Measurements from ENCODE around the gene IMMP2L.

The IMMP2L gene

DNA sequence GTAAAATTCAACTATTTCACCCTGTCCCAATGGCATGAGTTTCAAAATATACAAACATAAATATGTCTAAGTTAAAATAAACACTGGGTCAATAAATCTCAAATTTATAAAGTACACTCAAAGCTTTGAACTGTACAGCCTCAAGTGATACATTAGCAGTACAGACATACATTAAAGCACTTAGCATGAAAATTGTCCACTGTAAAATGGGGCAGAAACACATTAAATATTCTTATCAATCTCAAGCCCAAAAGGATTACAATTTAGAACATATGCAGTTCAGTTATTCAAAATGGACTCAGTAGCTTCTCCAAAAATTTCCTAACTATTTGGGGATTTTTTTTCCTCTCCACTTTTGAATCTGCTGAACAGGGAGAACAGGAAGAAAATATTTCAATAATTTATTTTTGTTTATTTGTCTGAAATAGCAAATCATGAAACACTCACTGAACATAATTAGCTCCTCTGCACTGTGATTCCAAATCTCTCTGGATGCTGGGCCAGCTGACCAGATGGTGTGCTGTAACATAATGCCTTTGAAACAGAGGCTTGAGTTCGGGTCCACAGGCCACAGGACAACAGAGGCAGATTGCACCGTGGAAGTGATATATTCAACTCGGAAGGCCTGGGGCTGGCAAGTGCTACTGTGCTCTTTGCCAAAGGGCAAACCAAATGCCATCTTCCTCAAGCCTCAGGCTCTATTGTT is 720.3 kb downstream of the IMMP2L start:
- DNase-seq: peak; percentile 86

DNA sequence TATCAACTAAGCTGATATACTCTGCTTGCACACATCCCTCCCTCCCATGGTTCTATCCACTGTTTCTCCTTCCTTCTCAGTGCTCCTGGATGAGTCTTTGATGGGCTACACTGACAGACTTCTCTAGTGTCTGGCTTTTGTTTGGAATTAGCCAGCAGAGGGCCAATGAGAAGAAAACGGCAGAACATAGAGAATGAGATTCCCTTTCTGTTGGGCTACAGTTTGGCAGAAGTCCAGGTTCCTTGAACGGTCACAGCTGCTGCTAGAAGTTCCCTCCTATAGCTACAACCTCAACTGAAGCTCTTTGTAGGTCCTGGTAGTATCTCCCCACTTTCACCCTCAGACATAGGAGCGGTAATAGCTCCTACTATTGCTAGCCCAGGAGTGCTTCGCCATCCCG is 722.4 kb downstream of the IMMP2L start:
- peak; percentile 95 for DNase-seq

- no peak for DNase-seq
Observed at GRCh38 chr7:110835849-110836248, 726.4 kb downstream of the IMMP2L start.

DNA sequence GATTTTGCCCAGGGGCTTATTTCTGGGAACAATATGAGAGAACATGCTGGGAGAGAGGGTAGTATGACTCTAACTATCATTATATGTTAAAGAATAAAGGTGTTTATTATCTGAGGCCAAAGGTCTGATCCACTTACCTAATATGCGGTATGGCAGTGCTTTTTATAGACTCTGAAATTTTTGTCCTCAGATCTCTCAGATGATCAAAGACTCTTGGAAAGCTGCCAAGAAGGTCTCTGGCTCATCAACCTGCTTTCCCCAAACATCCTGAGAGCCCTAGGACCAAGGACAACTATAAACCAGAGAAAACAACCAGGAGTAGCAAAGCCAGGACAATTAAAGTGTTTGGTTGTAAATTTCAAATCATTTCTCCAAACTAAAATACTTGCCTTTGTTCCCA is 727.1 kb downstream of the IMMP2L start:
- peak; percentile 71 for DNase-seq

DNA sequence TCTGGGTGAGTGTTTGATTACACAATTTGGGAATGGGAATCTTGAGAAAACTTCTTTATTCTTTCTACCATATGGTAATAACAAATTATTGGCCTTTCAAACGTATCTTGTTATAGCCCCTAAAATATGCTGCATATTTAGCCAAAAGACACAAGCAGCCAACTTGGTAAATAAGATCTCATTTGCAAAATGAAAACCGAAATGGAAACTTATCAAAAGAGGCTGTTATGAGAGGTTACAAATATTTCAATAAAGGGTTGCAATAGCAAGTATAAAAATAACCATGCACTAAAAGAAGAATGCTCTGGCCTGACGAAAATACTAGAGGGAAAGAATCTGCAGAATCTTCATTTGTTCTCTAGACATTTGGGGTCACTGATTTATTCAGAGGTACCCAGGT is 730.9 kb downstream of the IMMP2L start:
- DNase-seq: no peak

DNA sequence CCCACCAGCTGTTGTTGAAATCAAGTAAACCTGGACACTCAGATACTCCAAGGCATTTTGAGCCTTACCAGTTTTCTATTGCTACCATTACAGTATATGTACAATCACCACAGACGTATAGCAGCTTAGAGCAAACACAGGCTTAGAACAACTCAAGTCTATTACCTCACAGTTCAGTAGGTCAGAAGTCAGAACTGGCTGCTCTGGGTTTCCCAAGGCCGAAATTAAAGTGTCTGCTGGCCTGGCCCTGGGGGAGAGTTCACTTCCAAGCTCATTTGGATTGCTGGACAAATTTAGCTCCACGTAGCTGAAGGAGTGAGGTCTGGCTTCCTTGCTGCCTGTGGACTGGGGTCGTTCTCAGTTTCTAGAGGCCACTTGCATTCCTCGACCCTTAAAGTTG is 731.5 kb downstream of the IMMP2L start:
- no peak for DNase-seq

DNA sequence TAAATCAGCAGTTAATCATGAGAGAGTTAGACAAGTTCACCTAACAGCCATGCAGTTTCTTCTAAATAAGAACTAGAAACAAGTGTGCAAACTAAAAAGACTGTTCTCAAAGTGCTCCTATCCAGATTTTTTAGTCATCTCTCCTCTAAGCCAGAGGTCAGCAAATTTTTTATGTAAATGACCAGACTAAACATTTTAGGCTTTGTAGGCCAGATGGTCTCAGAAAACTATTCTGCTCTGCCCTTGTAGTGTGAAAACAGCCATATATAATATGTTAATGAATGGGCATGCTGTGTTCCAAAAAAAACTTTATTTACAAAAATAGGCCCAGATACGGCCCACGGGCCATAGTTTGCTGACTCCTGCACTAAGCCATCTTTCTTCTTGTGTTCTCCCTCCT is 734.4 kb downstream of the IMMP2L start:
- DNase-seq: no peak

DNA sequence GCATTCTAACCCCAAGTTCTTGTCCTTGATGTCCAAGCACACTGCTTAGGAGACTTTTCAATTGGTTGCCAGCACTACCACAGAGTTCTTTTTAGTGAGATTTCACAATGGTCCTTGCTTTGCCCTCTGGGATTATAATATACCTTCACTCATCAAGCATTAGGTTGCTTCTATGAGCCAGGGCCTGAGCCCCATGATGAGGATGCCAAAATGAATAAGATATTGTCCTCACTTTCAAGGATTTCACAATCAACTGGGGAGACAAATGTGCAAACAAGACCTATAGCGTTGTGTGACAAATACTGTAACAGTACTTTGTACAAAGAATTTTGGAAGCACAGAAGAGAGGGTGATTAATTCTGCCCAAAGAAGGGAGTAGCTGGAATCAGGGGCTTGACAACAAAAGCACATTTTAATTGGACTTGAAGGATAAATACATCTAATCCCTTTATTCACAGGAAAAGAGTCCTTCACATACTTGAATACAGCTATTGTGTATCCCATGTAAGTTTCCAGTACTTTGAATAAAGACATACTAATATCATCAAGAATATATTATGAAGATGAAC is 734.9 kb downstream of the IMMP2L start:
- no peak for DNase-seq

GRCh38 chr7:110813986-110814385 is 748.3 kb downstream of the IMMP2L start:
- no peak for DNase-seq

DNA sequence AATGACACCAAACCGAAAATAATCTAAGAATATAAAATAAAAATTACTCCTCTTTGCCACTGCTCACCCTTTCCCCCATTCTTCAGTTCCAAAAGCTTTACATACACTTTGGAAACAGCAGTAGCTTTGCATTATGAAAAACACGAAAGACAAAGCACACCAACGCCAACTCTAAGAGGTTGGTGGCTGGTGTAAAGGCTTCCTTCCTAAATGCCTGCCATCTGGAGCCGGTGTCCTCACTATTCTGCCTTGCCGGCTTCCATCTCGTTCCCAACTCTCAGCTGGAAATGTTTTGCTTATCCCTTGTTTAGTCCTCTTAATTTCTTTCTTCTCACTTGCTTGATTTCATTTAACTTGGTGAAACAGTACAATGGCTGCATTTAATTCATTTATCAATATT is 752.5 kb downstream of the IMMP2L start:
- DNase-seq: no peak

GRCh38 chr7:110808361-110808760 is 753.9 kb downstream of the IMMP2L start:
- DNase-seq: peak; percentile 88

DNA sequence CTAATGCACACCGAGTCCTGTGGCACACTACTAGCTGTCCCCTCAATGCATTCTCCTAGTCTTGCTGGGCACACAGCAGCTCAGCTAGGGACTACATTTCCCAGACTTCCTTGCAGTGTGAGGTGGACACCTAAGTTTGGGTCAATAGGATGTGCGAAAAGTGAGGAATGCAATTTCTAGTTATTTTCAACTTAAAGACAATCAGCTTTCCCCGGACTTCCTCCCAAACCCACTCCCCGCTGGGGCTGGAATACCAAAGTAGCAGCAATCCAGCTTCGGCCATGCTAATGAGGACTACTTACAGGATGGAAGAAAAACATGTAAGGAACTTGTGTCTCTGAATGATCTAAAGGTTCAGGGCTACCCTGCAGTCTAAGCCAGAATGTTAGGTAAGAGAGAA is 757.8 kb downstream of the IMMP2L start:
- no peak for DNase-seq

- DNase-seq: no peak
Observed at GRCh38 chr7:110803602-110804143, 758.6 kb downstream of the IMMP2L start.

GRCh38 chr7:110801502-110801901 is 760.8 kb downstream of the IMMP2L start:
- DNase-seq: no peak

GRCh38 chr7:110800984-110801383 is 761.3 kb downstream of the IMMP2L start:
- no peak for DNase-seq

- no peak for DNase-seq
Observed at GRCh38 chr7:110797656-110798055, 764.6 kb downstream of the IMMP2L start.

- DNase-seq: no peak
Observed at GRCh38 chr7:110790992-110791391, 771.3 kb downstream of the IMMP2L start.

GRCh38 chr7:110786328-110786965 is 775.8 kb downstream of the IMMP2L start:
- peak; percentile 82 for DNase-seq

GRCh38 chr7:110784749-110785148 is 777.5 kb downstream of the IMMP2L start:
- DNase-seq: no peak

DNA sequence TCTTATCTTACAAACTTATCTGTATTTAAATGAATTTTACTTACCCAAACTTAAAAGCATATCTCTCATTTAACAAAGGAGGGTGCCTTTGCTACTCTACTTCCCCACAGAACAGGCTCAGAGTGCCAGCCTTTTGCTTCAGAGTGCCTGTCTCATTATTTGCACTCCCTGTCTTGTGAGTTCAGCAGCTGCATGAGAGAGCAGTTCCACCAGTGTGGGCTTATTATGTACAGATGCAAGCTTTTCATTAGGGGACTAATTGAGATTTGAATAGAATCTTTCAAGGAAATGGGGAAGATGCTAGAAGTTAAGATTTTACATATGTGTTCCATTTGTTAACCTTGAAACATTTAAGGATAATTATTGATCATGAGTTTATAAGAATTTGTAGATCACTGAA is 781.6 kb downstream of the IMMP2L start:
- no peak for DNase-seq

GRCh38 chr7:110779339-110779738 is 783.0 kb downstream of the IMMP2L start:
- DNase-seq: no peak

DNA sequence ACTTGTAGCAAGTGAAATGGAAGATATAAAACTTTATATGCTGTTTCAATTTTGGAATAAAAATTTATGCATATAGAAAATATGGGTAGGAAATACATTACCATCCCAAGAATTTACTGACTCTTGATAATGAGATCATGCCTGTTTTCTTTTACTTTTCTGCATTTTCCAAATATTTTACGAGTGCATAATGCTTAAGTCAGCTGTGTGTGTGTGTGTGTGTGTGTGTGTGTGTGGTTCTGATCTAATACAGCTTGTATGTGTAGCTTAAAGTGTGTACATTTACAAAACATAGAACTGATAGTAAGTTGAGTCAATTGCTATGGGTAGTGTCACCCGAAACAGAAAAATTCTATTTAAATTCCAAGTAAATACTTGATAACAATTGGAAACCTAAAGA is 787.2 kb downstream of the IMMP2L start:
- DNase-seq: no peak

GRCh38 chr7:110774071-110774470 is 788.2 kb downstream of the IMMP2L start:
- DNase-seq: no peak

DNA sequence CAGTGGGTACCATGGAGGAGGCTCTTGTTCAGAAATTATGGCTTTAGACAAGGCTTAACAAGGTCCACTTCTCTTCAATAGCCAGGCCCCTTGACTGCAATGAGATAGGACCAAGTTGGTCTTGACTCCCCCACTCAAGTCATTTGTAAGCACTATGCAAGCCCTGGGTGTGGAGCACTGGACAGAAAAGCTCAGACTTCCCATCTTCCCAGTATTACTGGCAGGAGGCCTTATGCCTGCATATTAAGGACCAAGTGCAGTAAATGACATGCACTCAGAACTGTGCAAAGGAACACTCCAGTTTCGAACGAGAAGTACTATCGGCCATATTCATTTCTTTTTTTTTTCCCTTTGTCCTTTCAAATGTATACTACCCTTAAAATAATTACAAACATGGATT is 789.7 kb downstream of the IMMP2L start:
- DNase-seq: no peak
